ENCODE data around the gene NFIA.

- TF ChIP-seq, protein P1, sequence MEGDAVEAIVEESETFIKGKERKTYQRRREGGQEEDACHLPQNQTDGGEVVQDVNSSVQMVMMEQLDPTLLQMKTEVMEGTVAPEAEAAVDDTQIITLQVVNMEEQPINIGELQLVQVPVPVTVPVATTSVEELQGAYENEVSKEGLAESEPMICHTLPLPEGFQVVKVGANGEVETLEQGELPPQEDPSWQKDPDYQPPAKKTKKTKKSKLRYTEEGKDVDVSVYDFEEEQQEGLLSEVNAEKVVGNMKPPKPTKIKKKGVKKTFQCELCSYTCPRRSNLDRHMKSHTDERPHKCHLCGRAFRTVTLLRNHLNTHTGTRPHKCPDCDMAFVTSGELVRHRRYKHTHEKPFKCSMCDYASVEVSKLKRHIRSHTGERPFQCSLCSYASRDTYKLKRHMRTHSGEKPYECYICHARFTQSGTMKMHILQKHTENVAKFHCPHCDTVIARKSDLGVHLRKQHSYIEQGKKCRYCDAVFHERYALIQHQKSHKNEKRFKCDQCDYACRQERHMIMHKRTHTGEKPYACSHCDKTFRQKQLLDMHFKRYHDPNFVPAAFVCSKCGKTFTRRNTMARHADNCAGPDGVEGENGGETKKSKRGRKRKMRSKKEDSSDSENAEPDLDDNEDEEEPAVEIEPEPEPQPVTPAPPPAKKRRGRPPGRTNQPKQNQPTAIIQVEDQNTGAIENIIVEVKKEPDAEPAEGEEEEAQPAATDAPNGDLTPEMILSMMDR (conservative IDR thresholded peaks at IDR 0.05; ENCODE audit: low read length), result no peak
- TF ChIP-seq EZH2phosphoT487 (IDR thresholded peaks at IDR 0.05; ENCODE audit: borderline replicate concordance), result no peak
Observed at GRCh38 chr1:61089338-61089737, 7.0 kb downstream of the NFIA start.

All from Loucy (cell line).